Activated CD8-positive, alpha-beta T cell treated with anti-CD3 and anti-CD28 coated beads for 36 hours (primary cell): ENCODE data around the gene FAM24B. TPM values are rescaled to one million over a fixed set of nuclear protein-coding genes. Genes with fewer than 3 reads are reported as not detected.

Experiments used
- ATAC-seq: fragments of 200-7000 bp; cut with Tn5 transposase; one replicate; pipeline ENCODE4 v1.10.0; 2021; ENCODE audit warnings: mild to moderate bottlenecking, moderate library complexity
- CTCF ChIA-PET: fragments of 350-600 bp; sonication (Branson Sonifier 250); formaldehyde crosslinking; loops from one replicate; lab custom pipeline; 2021; ENCODE audit warnings: antibody characterized with exemption; lab: Charles Lee
- POLR2A ChIA-PET: fragments of 350-600 bp; sonication (Branson Sonifier 250); formaldehyde crosslinking; loops from one replicate; lab custom pipeline; 2021; ENCODE audit warnings: antibody characterized with exemption; lab: Charles Lee
- DNase-seq: peaks from one replicate; pipeline ENCODE4 v3.0.0-alpha.2; 2020
- H3K27ac Mint-ChIP-seq: one replicate; pipeline ENCODE4 v1.8.0; 2021; ENCODE audit warnings: mild to moderate bottlenecking, mixed read lengths
- H3K27me3 Mint-ChIP-seq: one replicate; pipeline ENCODE4 v1.8.0; 2021; ENCODE audit warnings: mixed read lengths
- H3K36me3 Mint-ChIP-seq: one replicate; pipeline ENCODE4 v1.8.0; 2021; ENCODE audit warnings: low read depth, mixed read lengths
- H3K4me1 Mint-ChIP-seq: one replicate; pipeline ENCODE4 v1.8.0; 2021; ENCODE audit warnings: low read depth, mixed read lengths
- H3K4me3 Mint-ChIP-seq: one replicate; pipeline ENCODE4 v1.8.0; 2021; ENCODE audit warnings: mild to moderate bottlenecking, moderate library complexity, mixed read lengths
- H3K9me3 Mint-ChIP-seq: one replicate; pipeline ENCODE4 v1.8.0; 2021; ENCODE audit warnings: mixed read lengths
- CTCF ChIP-seq: fragments of 200-600 bp; IDR thresholded peaks from one replicate; pipeline ENCODE4 v1.8.0; 2022; ENCODE audit warnings: antibody characterized with exemption, mild to moderate bottlenecking
- intact Hi-C: fragments of 100-400 bp; cut with micrococcal nuclease; formaldehyde crosslinking; loops from one replicate; pipeline ENCODE4 v1.10.0; 2022
- total RNA-seq, 2 experiments: library from RNA; stranded (reverse); gene quantifications; one replicate each; pipeline ENCODE4 v1.2.3, GENCODE V29; 2021

The FAM24B gene
- total RNA-seq, 2 experiments from 2014 or later, result 9.0 to 10.6 TPM

DNA sequence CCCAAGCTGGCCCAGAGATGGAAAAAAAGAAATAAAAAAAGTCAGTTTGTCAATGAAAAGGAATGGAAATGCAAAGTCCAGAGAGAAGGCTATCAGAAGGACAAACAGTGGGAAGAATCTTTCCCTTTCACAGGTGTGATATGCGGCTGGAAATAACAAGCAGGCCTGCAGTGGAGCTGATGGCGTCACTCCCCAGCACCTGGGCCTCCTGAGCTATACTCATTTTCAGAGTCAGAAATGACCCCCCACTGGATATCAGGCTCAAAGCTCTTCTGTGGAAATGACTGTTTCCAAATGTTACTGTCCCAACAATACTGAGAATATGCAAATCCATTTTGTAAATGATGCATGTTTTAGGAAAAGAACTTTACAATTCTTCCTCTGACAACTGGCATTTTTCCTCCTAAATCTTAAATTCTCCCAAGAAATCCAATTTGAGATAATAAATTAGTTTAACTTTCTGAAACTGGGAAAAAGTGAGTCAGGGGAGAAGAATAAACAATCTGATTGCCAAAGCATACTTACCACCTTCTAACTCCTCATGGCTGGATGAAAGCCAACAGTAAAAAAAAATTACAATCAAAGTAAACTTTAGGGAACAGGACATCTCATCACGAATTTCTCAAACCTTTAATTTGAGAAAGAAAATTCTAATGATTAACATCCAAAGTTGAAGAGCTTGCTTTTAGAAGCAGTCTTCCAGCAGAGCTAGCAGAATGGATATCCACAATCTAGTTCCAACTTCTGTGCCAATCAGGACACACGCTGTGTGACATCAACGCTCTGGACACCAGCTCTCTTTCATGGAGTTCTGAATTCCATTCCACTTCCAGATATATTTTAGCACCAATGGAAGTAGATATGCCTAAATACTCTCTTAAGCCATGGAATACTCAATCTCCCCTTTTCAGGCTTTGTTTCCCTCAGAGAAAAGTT, 28.4 kb downstream of the FAM24B start:
- H3K4me3 Mint-ChIP-seq, result no peak overlapping the region
- no peak overlapping the region for H3K27ac Mint-ChIP-seq
- ChIA-PET POLR2A (no interaction called here), CTCF (no interaction called here)
- H3K9me3 Mint-ChIP-seq, result peaks cover 5% of the 10 kb centered on the region
- DNase-seq (no peak), ATAC-seq (no peak)
- H3K4me1 Mint-ChIP-seq, result peaks cover 18% of the 10 kb centered on the region
- intact Hi-C loops, result no loop called here
- no peak for TF ChIP-seq CTCF
- peaks cover 64% of the 10 kb centered on the region for H3K36me3 Mint-ChIP-seq
- no peaks in the 10 kb centered on the region for H3K27me3 Mint-ChIP-seq

GRCh38 chr10:122849900-122850605, 29.3 kb downstream of the FAM24B start:
- no peaks in the 10 kb centered on the region for H3K27me3 Mint-ChIP-seq
- CTCF ChIA-PET, result no interaction called here
- POLR2A ChIA-PET, result no interaction called here

GRCh38 chr10:122849090-122849489, 30.3 kb downstream of the FAM24B start:
- ChIA-PET POLR2A (no interaction called here), CTCF (no interaction called here)
- intact Hi-C loops, result no loop called here
- H3K4me1 Mint-ChIP-seq, result peaks cover 8% of the 10 kb centered on the region
- ATAC-seq, result no peak
- TF ChIP-seq CTCF, result no peak
- no peak overlapping the region for H3K27ac Mint-ChIP-seq
- no peak for DNase-seq
- peaks cover 57% of the 10 kb centered on the region for H3K36me3 Mint-ChIP-seq
- no peaks in the 10 kb centered on the region for H3K27me3 Mint-ChIP-seq
- peaks cover 8% of the 10 kb centered on the region for H3K9me3 Mint-ChIP-seq
- H3K4me3 Mint-ChIP-seq, result no peak overlapping the region

More at GRCh38 chr10:122849900-122850605, 29.3 kb downstream of the FAM24B start:
- intact Hi-C loops, result no loop called here
- Mint-ChIP-seq H3K4me3 (no peak overlapping the region), H3K9me3 (peaks cover 6% of the 10 kb centered on the region), H3K36me3 (peaks cover 61% of the 10 kb centered on the region), H3K4me1 (peaks cover 16% of the 10 kb centered on the region), H3K27ac (no peak overlapping the region)
- DNase-seq (no peak), ATAC-seq (no peak)
- TF ChIP-seq CTCF, result no peak

GRCh38 chr10:122847782-122848604, 31.4 kb downstream of the FAM24B start:
- no peaks in the 10 kb centered on the region for H3K27me3 Mint-ChIP-seq
- ATAC-seq (no peak), DNase-seq (no peak)
- ChIA-PET CTCF (no interaction called here), POLR2A (interaction anchor here (0.5 kb wide), 1 partner anchor 32 kb away, joined by 3 read pairs; no protein-coding TSS in a partner anchor)
- peaks cover 4% of the 10 kb centered on the region for H3K9me3 Mint-ChIP-seq
- no peaks in the 10 kb centered on the region for H3K4me1 Mint-ChIP-seq
- no peak for TF ChIP-seq CTCF
- intact Hi-C loops, result no loop called here
- peak overlapping the region; percentile 39 for H3K27ac Mint-ChIP-seq
- H3K36me3 Mint-ChIP-seq, result peaks cover 48% of the 10 kb centered on the region
- no peak overlapping the region for H3K4me3 Mint-ChIP-seq
